ENCODE results near the gene OR51G1.
"Not testable (repeated sequence)": the region's sequence is repeated elsewhere in the genome, so short reads cannot be mapped to it uniquely, and the experiment has no call there.

Gene OR51G1, protein sequence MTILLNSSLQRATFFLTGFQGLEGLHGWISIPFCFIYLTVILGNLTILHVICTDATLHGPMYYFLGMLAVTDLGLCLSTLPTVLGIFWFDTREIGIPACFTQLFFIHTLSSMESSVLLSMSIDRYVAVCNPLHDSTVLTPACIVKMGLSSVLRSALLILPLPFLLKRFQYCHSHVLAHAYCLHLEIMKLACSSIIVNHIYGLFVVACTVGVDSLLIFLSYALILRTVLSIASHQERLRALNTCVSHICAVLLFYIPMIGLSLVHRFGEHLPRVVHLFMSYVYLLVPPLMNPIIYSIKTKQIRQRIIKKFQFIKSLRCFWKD

DNA sequence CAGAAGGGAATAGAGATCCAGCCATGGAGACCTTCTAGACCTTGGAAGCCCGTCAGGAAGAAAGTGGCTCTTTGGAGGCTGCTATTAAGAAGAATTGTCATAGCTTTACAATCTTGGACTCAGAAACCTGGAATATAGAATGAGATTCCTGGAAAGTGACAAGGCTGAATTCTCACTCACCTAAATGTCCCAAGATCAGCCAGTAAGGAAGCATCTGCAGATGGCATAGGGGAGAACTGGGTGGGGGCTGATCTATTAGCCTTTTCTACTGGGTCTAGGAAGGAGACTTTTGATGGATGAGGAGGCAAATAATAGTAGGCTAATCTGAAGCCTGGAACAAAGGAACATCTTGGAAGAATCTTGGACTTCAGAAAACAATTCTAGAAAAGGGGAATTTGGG is at the start of gene OR51G1:
Gene OR51G1, minus strand, starts transcription at position 101 of the 400 bp plus-strand sequence. Its CDS starts 0 bp downstream, at position 101.
- DNase-seq (ENCODE audit: low read depth in 2 of 2), result no peak

DNA sequence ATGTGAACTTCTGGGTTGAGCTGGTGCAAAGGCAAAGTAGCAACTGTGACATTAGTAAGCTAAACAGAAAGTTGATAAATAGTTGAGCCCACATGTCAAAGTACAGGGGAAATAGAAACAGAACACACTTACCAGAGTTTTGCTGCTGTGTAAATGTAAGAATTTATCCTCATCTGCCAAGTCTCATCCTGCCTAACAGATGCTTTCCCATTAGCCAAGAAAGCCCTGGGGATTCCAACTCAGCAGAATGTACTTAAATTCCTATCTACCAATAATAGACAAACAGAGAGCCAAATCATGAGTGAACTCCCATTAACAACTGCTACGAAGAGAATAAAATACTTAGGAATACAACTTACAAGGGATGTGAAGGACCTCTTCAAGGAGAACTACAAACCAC is 38.7 kb upstream of the OR51G1 start:
- DNase-seq (ENCODE audit: low read depth in 2 of 2), result no peak

DNA sequence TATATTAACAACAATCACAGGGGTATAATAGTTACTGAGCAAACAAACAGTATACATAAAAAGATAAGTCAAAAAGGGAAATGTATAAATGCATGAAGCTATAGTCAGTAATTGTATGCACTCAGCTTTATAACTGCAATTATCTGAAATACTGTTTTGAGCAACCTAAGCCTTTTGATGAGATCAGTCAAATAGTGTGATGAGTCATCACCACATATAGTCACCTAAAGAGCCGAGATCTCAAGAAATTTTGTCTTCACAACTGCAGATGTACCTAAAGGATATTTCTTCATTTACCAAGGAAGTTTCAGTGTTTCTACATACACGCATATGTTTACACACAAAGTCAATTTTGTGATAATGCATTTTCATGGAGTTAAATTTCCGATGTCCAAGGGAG is 36.7 kb upstream of the OR51G1 start:
- no peak for DNase-seq (ENCODE audit: low read depth in 2 of 2)

DNA sequence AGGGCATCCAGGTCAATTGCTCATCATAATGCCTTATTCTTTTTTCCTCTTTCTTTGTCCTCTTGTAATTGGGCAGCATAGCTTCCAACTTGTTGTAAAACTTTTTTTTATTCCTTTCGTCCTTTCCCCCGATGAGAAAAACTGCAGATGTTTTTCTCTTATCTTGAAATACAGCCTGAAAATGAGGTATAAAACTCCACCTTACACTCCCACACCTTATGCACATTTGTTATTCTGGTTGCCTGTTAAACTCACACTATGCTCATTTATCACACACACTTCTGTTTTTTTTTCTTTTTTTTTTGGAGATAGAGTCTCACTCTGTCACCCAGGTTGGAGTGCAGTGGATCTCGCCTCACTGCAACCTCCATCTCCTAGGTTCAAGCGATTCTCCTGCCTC is 33.3 kb upstream of the OR51G1 start:
- DNase-seq (ENCODE audit: low read depth in 2 of 2), result no peak

DNA sequence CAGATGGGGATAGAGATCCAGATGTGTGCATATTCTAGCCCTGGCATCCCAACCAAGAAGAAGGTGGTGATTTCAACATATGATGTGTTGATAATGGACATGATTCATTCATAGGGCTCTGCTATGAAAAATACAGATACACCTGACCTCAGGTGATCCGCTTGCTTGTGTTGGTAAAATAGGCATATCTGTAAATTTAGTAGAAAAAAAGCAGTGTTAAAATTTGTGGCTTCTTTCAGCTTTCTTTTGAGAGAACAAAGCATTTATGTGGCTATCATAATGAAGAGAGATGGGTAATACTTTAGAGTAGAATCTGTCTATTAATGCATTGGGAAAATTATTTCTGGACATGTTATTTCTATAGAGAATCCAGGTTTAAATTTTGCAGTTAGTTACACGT is 31.5 kb upstream of the OR51G1 start, which contains the start of gene OR51A2:
Gene OR51A2, minus strand, starts transcription at position 101 of the 400 bp plus-strand sequence. Its CDS starts 0 bp downstream, at position 101.
- DNase-seq (ENCODE audit: low read depth in 2 of 2), result not testable (repeated sequence)

DNA sequence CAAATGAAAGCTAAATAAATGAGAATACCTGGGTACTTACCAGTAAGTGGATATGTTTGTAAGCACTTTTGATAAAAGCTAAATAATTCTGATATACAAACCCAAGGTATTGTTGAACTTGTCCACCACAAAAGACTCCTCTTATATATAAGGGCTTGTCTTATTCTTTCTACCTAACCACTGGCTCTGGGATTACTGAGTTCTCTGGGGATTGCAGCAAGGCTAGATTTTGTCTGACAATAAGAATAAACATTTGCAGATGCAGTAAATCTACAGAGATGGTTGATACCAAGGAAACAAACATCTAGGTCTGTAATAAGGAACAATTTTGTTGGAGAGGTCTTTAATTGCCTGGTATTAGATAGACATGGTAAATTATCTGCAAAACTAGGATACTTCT is 23.4 kb upstream of the OR51G1 start, which contains the start of gene OR51A4:
Gene OR51A4, minus strand, starts transcription at position 101 of the 400 bp plus-strand sequence. CDS start 505 bp downstream, outside the sequence.
- no peak for DNase-seq (ENCODE audit: low read depth in 2 of 2)

DNA sequence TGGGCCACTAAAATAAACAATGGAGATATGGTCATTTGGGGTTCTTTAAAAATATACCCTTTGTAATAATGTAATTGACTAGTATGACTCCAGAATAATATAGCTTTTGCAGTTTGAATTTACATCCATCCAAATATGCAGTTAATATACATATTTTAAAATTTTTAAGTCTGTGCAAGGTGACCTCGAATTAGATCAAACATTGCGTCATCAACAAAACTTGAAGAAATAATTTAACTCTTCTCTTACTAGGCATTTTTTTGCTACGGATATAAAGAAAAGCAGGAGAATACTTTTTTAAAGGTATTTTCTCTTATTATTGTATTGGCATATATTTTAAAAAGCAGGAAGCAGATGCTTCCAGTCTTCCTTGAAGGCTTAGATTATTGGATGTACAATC is 12.6 kb upstream of the OR51G1 start:
- DNase-seq (ENCODE audit: low read depth in 2 of 2), result no peak

DNA sequence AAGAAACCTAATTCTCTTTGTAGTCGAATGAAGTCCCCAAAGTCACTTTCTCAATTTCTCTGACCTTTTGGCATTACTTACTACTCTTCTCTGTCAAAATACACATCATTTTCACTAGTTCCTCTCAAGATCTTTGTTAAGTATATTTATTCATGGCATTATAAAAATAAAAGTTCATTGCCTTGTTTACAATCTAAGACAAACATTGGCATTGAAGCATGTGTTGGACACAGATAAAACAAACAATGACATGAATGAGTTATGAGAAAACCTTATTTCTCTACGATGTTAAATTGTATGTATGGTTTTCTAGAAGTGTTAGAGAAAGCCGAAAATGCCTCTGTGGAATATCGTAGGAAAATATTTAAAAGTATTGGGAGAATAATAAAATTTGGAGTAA is 8.6 kb upstream of the OR51G1 start:
- DNase-seq (ENCODE audit: low read depth in 2 of 2), result no peak

DNA sequence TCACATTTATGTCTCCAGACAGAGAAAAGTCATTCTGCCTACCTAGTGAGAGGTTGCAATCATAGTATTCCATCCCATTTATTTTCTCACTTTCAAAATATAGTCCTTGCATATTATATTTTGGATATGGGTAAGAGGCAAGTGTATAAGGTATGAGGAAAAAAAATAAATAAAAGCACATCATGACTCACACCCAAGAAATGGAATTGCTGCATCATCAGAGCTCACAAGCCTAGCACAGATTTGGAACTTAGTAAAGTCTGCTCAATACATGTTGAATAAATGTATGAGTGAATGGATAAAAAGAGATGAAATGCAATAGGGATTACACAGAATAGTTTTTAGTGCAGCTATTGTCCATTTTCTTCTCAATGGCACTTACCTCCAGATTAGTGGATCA is 2.5 kb upstream of the OR51G1 start:
- DNase-seq (ENCODE audit: low read depth in 2 of 2), result no peak

DNA sequence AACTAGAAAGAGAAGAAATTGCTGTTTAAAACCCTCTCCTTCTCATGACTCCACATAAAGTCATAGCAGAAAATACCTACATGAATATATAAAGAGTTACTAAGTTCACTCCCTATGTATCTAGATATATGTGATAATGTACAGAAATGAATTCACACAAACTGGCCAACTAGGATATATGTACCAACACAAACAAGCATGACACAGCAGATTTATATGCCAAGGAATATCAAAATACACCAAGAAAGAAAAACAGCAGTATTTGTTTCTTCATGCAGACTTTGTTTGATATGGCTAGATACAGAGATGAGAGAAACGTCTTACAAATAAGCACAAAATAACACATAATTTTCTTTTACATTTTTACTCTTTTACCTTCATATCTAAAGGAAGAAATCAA is 1.8 kb downstream of the OR51G1 start:
- no peak for DNase-seq (ENCODE audit: low read depth in 2 of 2)

DNA sequence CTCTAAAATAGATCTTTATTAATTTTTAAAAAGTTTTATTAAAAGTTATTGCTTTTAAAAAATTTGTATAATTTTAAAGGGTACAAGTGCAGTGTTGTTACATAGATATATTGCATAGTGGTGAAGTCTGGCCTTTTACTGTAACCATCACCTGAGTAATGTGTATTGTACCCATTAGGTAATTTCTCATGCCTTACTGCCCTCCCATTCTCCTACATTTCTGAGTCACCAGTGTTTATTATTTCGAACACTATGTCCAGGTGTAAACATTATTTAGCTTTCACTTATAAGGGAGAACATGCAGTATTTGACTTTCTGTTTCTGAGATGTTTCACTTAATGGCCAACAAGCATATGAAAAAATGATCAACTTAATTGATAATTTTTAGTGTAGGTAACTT is 2.3 kb downstream of the OR51G1 start:
- no peak for DNase-seq (ENCODE audit: low read depth in 2 of 2)

DNA sequence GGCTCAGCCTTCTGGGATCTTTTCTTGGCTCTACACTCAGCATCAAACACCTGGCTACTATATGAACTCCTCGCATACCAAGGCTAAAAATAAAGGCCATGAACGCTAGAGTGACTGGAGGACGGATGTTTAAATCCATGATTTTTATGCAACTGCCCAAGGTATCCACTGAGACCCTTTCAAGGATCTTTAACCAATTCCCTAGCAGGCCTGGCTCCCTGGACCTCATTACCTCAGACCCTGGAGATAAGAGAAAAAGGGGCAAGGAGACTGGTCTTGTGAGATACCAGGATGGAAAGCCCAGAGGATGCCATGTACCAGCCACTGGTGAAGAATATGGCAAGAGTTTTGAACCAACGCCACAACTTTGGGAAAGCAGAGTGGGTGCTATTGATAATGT is 4.9 kb downstream of the OR51G1 start, which contains the start of gene OR51G2:
Gene OR51G2, minus strand, starts transcription at position 101 of the 400 bp plus-strand sequence. CDS start 3,687 bp downstream, outside the sequence.
- DNase-seq (ENCODE audit: low read depth in 2 of 2), result no peak

DNA sequence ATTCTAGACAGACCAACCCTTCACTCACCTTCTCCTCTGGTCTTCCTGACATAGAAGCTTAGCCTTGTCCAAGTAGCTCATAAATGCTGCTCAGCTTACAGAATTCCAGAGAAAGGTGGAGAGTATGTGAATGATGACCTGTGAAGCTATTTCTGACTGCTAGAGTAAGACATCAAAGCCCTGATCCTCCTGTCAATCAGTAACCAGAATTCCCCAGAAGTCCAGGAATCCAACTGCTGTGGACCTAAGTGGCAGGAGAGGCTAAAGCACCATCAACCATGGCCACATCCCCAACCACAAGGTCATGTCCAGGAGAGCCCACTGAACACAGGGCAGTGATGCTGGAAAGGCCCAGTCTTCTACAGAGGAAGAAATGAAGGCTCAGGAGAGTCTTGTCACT is 7.6 kb downstream of the OR51G1 start:
- DNase-seq (ENCODE audit: low read depth in 2 of 2), result no peak

DNA sequence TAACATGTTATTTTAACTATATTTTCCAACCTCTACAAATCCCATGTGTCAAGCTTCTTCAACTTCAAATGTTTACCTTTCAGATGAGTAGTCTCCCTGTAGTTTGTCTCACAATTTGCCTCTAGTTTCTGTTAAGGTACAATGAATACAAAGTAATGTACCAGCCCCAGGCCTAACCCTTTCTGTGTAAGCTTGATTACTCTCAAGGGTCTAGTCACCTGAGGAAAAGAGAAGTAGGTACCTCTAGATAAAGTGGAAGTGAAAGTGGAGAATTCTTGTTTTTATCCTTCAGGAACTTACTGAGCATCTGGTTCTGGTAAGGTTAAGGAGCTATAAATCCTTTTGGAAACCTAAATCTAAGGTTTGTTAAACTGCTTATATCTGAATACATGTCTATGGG is 20.7 kb downstream of the OR51G1 start, which contains the start of gene OR51A7:
Gene OR51A7, plus strand, starts transcription at position 300 of the 400 bp plus-strand sequence. CDS start 3,587 bp downstream, outside the sequence.
- no peak for DNase-seq (ENCODE audit: low read depth in 2 of 2)

DNA sequence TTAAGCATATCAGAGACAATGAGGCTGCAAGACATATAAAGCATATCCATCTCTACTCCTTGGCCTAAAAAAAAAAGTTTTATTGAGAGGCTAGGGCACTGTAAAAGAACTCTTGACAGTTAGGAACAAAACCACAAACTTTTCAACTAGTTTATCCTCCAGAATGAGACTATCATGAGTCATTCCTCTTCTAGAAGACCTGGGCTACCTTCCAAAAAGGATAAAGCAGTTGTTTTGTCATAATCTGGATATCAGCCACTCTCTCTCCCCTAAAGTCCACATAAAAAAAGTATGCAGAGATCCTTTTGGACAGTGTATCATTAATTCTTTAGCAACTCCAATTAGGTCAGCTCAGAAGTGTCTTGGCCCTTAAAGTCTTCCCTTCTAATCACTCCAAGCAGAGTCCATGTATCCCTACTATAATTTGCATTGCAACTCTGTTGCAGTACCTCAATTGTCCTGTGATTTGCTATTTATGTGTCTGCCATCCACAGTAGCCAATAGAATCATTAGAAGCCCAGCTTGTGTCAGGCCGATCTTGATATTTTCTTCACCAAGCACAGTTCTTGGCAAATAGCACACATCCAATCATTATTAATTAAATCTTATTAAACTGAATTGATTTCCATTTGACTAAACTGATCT is 32.0 kb downstream of the OR51G1 start:
- DNase-seq (ENCODE audit: low read depth in 2 of 2), result no peak

DNA sequence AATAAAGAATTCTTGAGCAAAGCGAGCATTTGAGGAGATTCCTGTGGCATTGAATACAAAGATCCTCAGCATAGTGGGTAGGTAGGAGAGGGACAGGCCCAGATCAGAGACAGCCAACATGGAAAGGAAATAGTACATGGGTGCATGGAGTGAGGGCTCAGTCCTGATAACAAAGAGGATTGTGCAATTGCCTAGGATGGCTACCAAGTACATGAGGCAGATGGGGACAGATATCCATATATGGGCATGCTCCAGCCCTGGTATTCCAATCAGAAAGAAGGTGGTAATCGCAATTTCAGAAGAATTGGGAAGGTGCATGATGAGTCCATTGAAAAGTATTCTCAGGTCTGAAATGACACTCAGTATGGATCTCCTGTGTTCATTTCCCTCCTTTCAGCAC is 33.9 kb downstream of the OR51G1 start:
- DNase-seq (ENCODE audit: low read depth in 2 of 2), result no peak

DNA sequence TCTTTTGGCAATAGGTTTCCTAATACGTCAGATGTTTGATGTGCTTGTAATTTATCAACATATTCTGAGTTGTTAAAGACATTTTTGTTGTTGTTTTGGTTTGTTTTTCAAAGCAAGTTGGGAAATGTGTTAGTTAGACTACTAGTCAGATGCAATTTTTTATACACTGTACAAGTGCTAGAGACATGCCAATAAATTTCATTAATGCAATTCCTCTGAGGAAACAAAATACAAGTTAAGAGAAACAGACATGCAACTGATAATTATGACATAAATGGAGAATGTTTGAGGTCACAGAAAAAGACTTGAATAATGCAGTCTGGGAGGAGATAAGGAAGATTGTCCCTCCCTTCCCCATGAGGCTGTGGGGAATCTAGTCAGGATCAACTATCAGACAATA is 36.5 kb downstream of the OR51G1 start:
- DNase-seq (ENCODE audit: low read depth in 2 of 2), result no peak

DNA sequence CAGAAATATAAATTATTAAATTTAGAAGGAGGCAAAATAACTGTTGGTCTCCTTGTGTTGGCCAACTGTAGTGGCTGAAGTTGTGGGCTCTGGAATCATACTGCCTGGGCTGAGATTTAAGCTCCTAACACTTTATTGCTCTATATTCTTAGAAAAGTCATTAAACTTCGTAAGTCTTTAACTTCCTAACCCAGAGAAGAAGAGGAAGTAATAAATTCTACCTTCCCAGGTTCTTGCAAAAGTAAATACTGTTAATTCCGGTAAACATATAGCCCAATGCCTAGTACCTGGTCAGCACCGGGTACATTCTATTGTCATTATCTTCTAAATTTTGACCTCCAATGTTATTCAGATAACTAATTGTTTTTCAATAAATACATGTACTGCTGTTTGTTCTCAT is 38.0 kb downstream of the OR51G1 start:
- DNase-seq (ENCODE audit: low read depth in 2 of 2), result no peak

DNA sequence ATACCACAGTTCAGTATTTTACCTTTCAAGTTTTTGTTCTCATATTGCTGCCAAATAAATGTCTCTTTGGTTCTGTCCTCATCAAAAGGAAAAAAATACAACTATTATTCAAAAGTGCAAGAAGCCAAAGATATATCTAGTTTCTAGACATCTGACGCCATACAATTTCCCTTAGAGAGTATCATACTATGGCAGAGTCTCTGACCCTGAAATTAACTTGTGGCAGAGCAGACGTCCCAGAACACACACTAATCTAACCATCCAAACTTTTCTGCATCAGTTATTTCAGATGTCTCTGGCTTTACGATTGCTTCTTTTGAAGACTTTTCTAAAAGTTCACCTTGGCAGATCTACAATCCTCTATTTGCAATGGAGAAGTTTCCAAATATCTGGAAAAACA is 39.8 kb downstream of the OR51G1 start:
- DNase-seq (ENCODE audit: low read depth in 2 of 2), result no peak

DNA sequence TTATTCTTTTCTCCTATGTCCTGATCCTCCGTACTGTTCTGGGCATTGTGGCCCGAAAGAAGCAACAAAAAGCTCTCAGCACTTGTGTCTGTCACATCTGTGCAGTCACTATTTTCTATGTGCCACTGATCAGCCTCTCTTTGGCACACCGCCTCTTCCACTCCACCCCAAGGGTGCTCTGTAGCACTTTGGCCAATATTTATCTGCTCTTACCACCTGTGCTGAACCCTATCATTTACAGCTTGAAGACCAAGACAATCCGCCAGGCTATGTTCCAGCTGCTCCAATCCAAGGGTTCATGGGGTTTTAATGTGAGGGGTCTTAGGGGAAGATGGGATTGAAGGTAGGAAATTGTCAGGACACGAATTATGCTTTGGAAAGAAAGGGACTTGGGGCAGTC is 41.6 kb downstream of the OR51G1 start:
- DNase-seq (ENCODE audit: low read depth in 2 of 2), result no peak

DNA sequence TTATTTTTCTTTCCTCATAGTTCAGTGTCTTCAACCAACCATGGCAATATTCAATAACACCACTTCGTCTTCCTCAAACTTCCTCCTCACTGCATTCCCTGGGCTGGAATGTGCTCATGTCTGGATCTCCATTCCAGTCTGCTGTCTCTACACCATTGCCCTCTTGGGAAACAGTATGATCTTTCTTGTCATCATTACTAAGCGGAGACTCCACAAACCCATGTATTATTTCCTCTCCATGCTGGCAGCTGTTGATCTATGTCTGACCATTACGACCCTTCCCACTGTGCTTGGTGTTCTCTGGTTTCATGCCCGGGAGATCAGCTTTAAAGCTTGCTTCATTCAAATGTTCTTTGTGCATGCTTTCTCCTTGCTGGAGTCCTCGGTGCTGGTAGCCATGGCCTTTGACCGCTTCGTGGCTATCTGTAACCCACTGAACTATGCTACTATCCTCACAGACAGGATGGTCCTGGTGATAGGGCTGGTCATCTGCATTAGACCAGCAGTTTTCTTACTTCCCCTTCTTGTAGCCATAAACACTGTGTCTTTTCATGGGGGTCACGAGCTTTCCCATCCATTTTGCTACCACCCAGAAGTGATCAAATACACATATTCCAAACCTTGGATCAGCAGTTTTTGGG is 42.2 kb downstream of the OR51G1 start, which contains the start of gene OR51T1:
Gene OR51T1, plus strand, starts transcription at position 41 of the 641 bp plus-strand sequence. Its CDS starts 0 bp downstream, at position 41.
- DNase-seq (ENCODE audit: low read depth in 2 of 2), result no peak

DNA sequence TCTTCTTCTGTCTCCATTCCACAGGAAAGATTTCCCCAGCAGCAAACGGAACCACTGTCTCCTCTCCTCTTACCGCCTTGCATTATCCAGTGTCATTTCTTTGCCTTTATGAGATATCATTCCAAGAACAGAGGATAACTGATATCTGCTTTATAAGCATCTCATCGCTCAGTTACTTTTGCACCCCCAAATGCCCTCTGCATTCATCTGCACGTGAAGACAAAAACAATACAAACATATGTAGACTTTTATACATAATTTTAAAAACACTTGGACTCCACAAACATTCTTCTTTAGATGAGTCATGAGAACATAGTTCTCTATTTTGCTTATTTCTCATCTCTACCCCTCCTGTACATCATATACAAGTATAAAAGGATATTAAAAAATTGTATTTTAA is 43.0 kb downstream of the OR51G1 start:
- no peak for DNase-seq (ENCODE audit: low read depth in 2 of 2)

Data from stimulated activated CD4-positive, alpha-beta T cell treated with anti-CD3 and anti-CD28 coated beads, Interleukin-12 subunit alpha, Interleukin-12 subunit beta, amount 100 ng/mL, for 24 hours (primary cell).